ENCODE data around the gene PYY. TPM values are rescaled to one million over a fixed set of nuclear protein-coding genes. Genes with fewer than 3 reads are reported as not detected.

The PYY gene
- total RNA-seq, 1 experiment from 2014 or later: not detected

GRCh38 chr17:43912635-43913304 is 41.0 kb downstream of the PYY start:
- Histone ChIP-seq H3K27me3 (peaks cover 6% of the 10 kb centered on the region), H3K4me3 (no peak overlapping the region), H3K36me3 (no peaks in the 10 kb centered on the region), H3K9me3 (no peaks in the 10 kb centered on the region)
- DNase-seq: no peak

- no peaks in the 10 kb centered on the region for H3K9me3 ChIP-seq
- no peak overlapping the region for H3K4me3 ChIP-seq
- no peak for DNase-seq
- peaks cover 15% of the 10 kb centered on the region for H3K27me3 ChIP-seq
- no peaks in the 10 kb centered on the region for H3K36me3 ChIP-seq
Observed at GRCh38 chr17:43911904-43912303, 41.8 kb downstream of the PYY start.

GRCh38 chr17:43909537-43910231 is 44.1 kb downstream of the PYY start:
- H3K27me3 ChIP-seq: peaks cover 19% of the 10 kb centered on the region
- no peak for DNase-seq
- no peak overlapping the region for H3K4me3 ChIP-seq
- no peaks in the 10 kb centered on the region for H3K36me3 ChIP-seq
- no peaks in the 10 kb centered on the region for H3K9me3 ChIP-seq

- peaks cover 19% of the 10 kb centered on the region for H3K27me3 ChIP-seq
- DNase-seq: no peak
- no peak overlapping the region for H3K4me3 ChIP-seq
- H3K36me3 ChIP-seq: no peaks in the 10 kb centered on the region
- H3K9me3 ChIP-seq: no peaks in the 10 kb centered on the region
Observed at GRCh38 chr17:43907998-43908721, 45.6 kb downstream of the PYY start.

GRCh38 chr17:43907425-43907981 is 46.2 kb downstream of the PYY start, which contains the start of gene MPP2:
MPP2 (minus strand) TSS chr17:43907536; CDS start chr17:43904460, 3,076 bp downstream.
- H3K9me3 ChIP-seq: no peaks in the 10 kb centered on the region
- no peak within 1 kb of the TSS for H3K4me3 ChIP-seq
- H3K27me3 ChIP-seq: peaks cover 19% of the 10 kb centered on the region
- no peaks in the 10 kb centered on the region for H3K36me3 ChIP-seq
- DNase-seq: no peak

- Histone ChIP-seq H3K27me3 (peaks cover 19% of the 10 kb centered on the region), H3K4me3 (no peak overlapping the region), H3K36me3 (no peaks in the 10 kb centered on the region), H3K9me3 (no peaks in the 10 kb centered on the region)
- no peak for DNase-seq
Observed at GRCh38 chr17:43906951-43907424, 46.8 kb downstream of the PYY start.

GRCh38 chr17:43905985-43906852 is 47.5 kb downstream of the PYY start:
- Histone ChIP-seq H3K4me3 (no peak overlapping the region), H3K9me3 (no peaks in the 10 kb centered on the region), H3K27me3 (peaks cover 19% of the 10 kb centered on the region), H3K36me3 (no peaks in the 10 kb centered on the region)
- DNase-seq: no peak

GRCh38 chr17:43905400-43905984 is 48.2 kb downstream of the PYY start:
- no peaks in the 10 kb centered on the region for H3K36me3 ChIP-seq
- peaks cover 19% of the 10 kb centered on the region for H3K27me3 ChIP-seq
- DNase-seq: no peak
- no peaks in the 10 kb centered on the region for H3K9me3 ChIP-seq
- no peak overlapping the region for H3K4me3 ChIP-seq

Other genes with a start within 250 kb of the PYY start
- not detected in 2 replicates for gene SOST, start 195.1 kb downstream of the PYY start, total RNA-seq (2014; rRNA removed; shearing (Covaris generic); ENCODE audit: low replicate concordance)
- 13.6 and 37.9 TPM in 2 replicates for gene DUSP3, start 175.0 kb downstream of the PYY start, total RNA-seq (2014; rRNA removed; shearing (Covaris generic); ENCODE audit: low replicate concordance)
- not detected in 2 replicates for gene CFAP97D1, start 173.5 kb downstream of the PYY start, total RNA-seq (2014; rRNA removed; shearing (Covaris generic); ENCODE audit: low replicate concordance)
- 3.9 and 4.4 TPM in 2 replicates for gene MPP3, start 120.8 kb downstream of the PYY start, total RNA-seq (2014; rRNA removed; shearing (Covaris generic); ENCODE audit: low replicate concordance)
- gene CD300LG, start 106.8 kb downstream of the PYY start, total RNA-seq (2014; rRNA removed; shearing (Covaris generic); ENCODE audit: low replicate concordance): not detected in 2 replicates
- 1.0 and 3.7 TPM in 2 replicates for gene MPP2, start 46.4 kb downstream of the PYY start, total RNA-seq (2014; rRNA removed; shearing (Covaris generic); ENCODE audit: low replicate concordance)
- not detected in 2 replicates for gene PPY, start 11.5 kb downstream of the PYY start, total RNA-seq (2014; rRNA removed; shearing (Covaris generic); ENCODE audit: low replicate concordance)
- 1.4 TPM in 1 of 2 replicates, not detected in the other for gene NAGS, start 50.7 kb upstream of the PYY start, total RNA-seq (2014; rRNA removed; shearing (Covaris generic); ENCODE audit: low replicate concordance)
- gene TMEM101, start 61.0 kb upstream of the PYY start, total RNA-seq (2014; rRNA removed; shearing (Covaris generic); ENCODE audit: low replicate concordance): 33.2 and 56.8 TPM in 2 replicates
- gene LSM12, start 112.7 kb upstream of the PYY start, total RNA-seq (2014; rRNA removed; shearing (Covaris generic); ENCODE audit: low replicate concordance): 107 and 128 TPM in 2 replicates
- gene G6PC3, start 116.8 kb upstream of the PYY start, total RNA-seq (2014; rRNA removed; shearing (Covaris generic); ENCODE audit: low replicate concordance): 9.4 and 22.8 TPM in 2 replicates
- 31.9 and 50.4 TPM in 2 replicates for gene HDAC5, start 169.7 kb upstream of the PYY start, total RNA-seq (2014; rRNA removed; shearing (Covaris generic); ENCODE audit: low replicate concordance)
- 3.8 and 6.5 TPM in 2 replicates for gene HROB, start 188.0 kb upstream of the PYY start, total RNA-seq (2014; rRNA removed; shearing (Covaris generic); ENCODE audit: low replicate concordance)
- not detected in 2 replicates for gene ASB16, start 216.8 kb upstream of the PYY start, total RNA-seq (2014; rRNA removed; shearing (Covaris generic); ENCODE audit: low replicate concordance)
- 18.5 and 39.9 TPM in 2 replicates for gene TMUB2, start 233.0 kb upstream of the PYY start, total RNA-seq (2014; rRNA removed; shearing (Covaris generic); ENCODE audit: low replicate concordance)
- gene ATXN7L3, start 245.9 kb upstream of the PYY start, total RNA-seq (2014; rRNA removed; shearing (Covaris generic); ENCODE audit: low replicate concordance): 37.0 and 53.2 TPM in 2 replicates

Measured in MG63 (cell line).